HepG2 (cell line): ENCODE measurements around the gene FCHO2. TPM values are rescaled to one million over a fixed set of nuclear protein-coding genes. Genes with fewer than 3 reads are reported as not detected.

Source experiments
- AKNA ChIP-seq: sonication (generic); formaldehyde crosslinking; IDR thresholded peaks from 2 replicates; pipeline ENCODE4 v1.4.0; 2020; ENCODE audit warnings: missing genetic modification reagents, borderline replicate concordance
- ATF1 ChIP-seq: IDR thresholded peaks from 2 replicates; pipeline ENCODE4 v1.6.1; 2016; ENCODE audit warnings: mild to moderate bottlenecking, control low read depth
- CREBL2 ChIP-seq: sonication (generic); formaldehyde crosslinking; IDR thresholded peaks from 2 replicates; pipeline ENCODE4 v1.8.1; 2023; ENCODE audit warnings: missing genetic modification reagents, mild to moderate bottlenecking, borderline replicate concordance
- ESRRA ChIP-seq: sonication (generic); formaldehyde crosslinking; IDR thresholded peaks from 2 replicates; pipeline ENCODE4 v1.5.1; 2020; ENCODE audit warnings: mild to moderate bottlenecking, low read depth, missing genetic modification reagents
- KLF11 ChIP-seq: IDR thresholded peaks from 2 replicates; pipeline ENCODE4 v1.6.1; 2016; ENCODE audit warnings: missing compliant biosample characterization
- MLLT10 ChIP-seq: sonication (generic); formaldehyde crosslinking; IDR thresholded peaks from 2 replicates; pipeline ENCODE4 v1.4.0; 2020; ENCODE audit warnings: missing genetic modification reagents
- MNT ChIP-seq: fragments of 450-650 bp; IDR thresholded peaks from 2 replicates; pipeline ENCODE4 v1.6.1; 2016
- NFKBIZ ChIP-seq: IDR thresholded peaks from 2 replicates; pipeline ENCODE4 v1.6.1; 2018; ENCODE audit warnings: missing genetic modification reagents, missing compliant biosample characterization
- NRL ChIP-seq: sonication (generic); formaldehyde crosslinking; IDR thresholded peaks from 2 replicates; pipeline ENCODE4 v1.5.0; 2020; ENCODE audit warnings: missing genetic modification reagents, mild to moderate bottlenecking, moderate library complexity, borderline replicate concordance
- PCBP1 ChIP-seq: fragments of 200-400 bp; formaldehyde crosslinking; IDR thresholded peaks from 2 replicates; pipeline ENCODE4 v1.6.1; 2017; ENCODE audit warnings: mild to moderate bottlenecking, low read depth, low read length, borderline replicate concordance
- REPIN1 ChIP-seq: sonication (generic); formaldehyde crosslinking; IDR thresholded peaks from 2 replicates; pipeline ENCODE4 v1.8.0; 2022; ENCODE audit warnings: missing genetic modification reagents, low read depth, mild to moderate bottlenecking, borderline replicate concordance
- SP1 ChIP-seq, 2 experiments: fragments of 450-650 bp in 1 of 2; sonication (generic) in 1 of 2; formaldehyde crosslinking in 1 of 2; IDR thresholded peaks; 2 replicates each; pipeline versions ENCODE4 v1.4.0 to v1.6.1; 2016 to 2020; ENCODE audit warnings: missing genetic modification reagents in 1 of 2
- TBX2 ChIP-seq: sonication (generic); formaldehyde crosslinking; IDR thresholded peaks from 2 replicates; pipeline ENCODE4 v1.5.0; 2020; ENCODE audit warnings: missing genetic modification reagents, mild to moderate bottlenecking, borderline replicate concordance
- ZNF251 ChIP-seq: sonication (generic); formaldehyde crosslinking; IDR thresholded peaks from 2 replicates; pipeline ENCODE4 v1.9.0; 2021; ENCODE audit warnings: mild to moderate bottlenecking, missing genetic modification reagents
- ZNF280B ChIP-seq: sonication (generic); formaldehyde crosslinking; IDR thresholded peaks from 2 replicates; pipeline ENCODE4 v1.5.0; 2020; ENCODE audit warnings: missing genetic modification reagents, mild to moderate bottlenecking, borderline replicate concordance
- ZNF367 ChIP-seq: sonication (generic); formaldehyde crosslinking; IDR thresholded peaks from 2 replicates; pipeline ENCODE4 v1.4.0; 2020; ENCODE audit warnings: missing genetic modification reagents, borderline replicate concordance
- ZNF569 ChIP-seq: sonication (generic); formaldehyde crosslinking; IDR thresholded peaks from 2 replicates; pipeline ENCODE4 v1.5.0; 2020; ENCODE audit warnings: mild to moderate bottlenecking, missing genetic modification reagents, moderate library complexity, borderline replicate concordance
- ZNF691 ChIP-seq: sonication (generic); formaldehyde crosslinking; IDR thresholded peaks from 2 replicates; pipeline ENCODE4 v1.4.0; 2020; ENCODE audit warnings: missing genetic modification reagents, low read depth, mild to moderate bottlenecking, borderline replicate concordance
- ZNF740 ChIP-seq: sonication (generic); formaldehyde crosslinking; IDR thresholded peaks from 2 replicates; pipeline ENCODE4 v1.4.0; 2020; ENCODE audit warnings: missing genetic modification reagents
- polyA plus RNA-seq, 8 experiments: library from polyadenylated mRNA; depleted of rRNA in 3 of 8; stranded (reverse) in 7 of 8; unstranded in 1 of 8; fragments of >200 nt; fragmentation: Illumina TruSeq in 4 of 8; extraction: Trizol in 4 of 8; gene quantifications; 2 replicates each; pipeline versions ENCODE4 v1.2.1 to v1.2.3, GENCODE V29; 2011 to 2016; ENCODE audit warnings: low read depth in 4 of 8, missing spikeins in 1 of 8, mixed read lengths in 1 of 8; ENCODE audit not compliant: insufficient read depth in 1 of 8
- total RNA-seq, 5 experiments: library from RNA; depleted of rRNA; stranded (reverse); fragments of >200 nt; fragmentation: Illumina TruSeq; extraction: Trizol; gene quantifications; 2 replicates each; pipeline ENCODE4 v1.2.3, GENCODE V29; 2016; ENCODE audit warnings: low read depth in 1 of 5

The FCHO2 gene
- total and polyA plus RNA-seq, 2 of the 13 experiments (the other 11 are each of a cell fraction or from before 2014, with no cell fraction given) = 11.6 to 17.3 TPM

- TF ChIP-seq AKNA (CRISPR knock-in tag) (no peak), PCBP1 (0 out of 2 replicates have a peak, but pooled peaks have one; percentile 52), ZNF367 (CRISPR knock-in tag) (no peak), ATF1 (CRISPR knock-in tag) (no peak), ZNF280B (no peak; the same call in 1 of the 2 replicates), TBX2 (CRISPR knock-in tag) (peak; percentile 54; the same call in 1 of the 2 replicates), SP1 (IDR thresholded peaks at IDR 0.05) (no peak), SP1 (CRISPR knock-in tag; IDR thresholded peaks at IDR 0.05) (0 out of 2 replicates have a peak, but pooled peaks have one; percentile 19), MLLT10 (CRISPR knock-in tag) (no peak), KLF11 (CRISPR knock-in tag) (peak; percentile 68; the same call in 1 of the 2 replicates), ESRRA (no peak), MNT (0 out of 2 replicates have a peak, but pooled peaks have one; percentile 15), CREBL2 (CRISPR knock-in tag) (0 out of 2 replicates have a peak, but pooled peaks have one; percentile 49), ZNF740 (CRISPR knock-in tag) (0 out of 2 replicates have a peak, but pooled peaks have one; percentile 19), REPIN1 (CRISPR knock-in tag) (peak; percentile 68; the same call in 1 of the 2 replicates), ZNF691 (CRISPR knock-in tag) (peak; percentile 25; the same call in 1 of the 2 replicates), ZNF569 (CRISPR knock-in tag) (no peak), ZNF251 (CRISPR knock-in tag) (no peak), NFKBIZ (CRISPR knock-in tag) (no peak; the same call in 1 of the 2 replicates), NRL (CRISPR knock-in tag) (peak; percentile 45; the same call in 1 of the 2 replicates)
These were observed at the start of gene FCHO2 (continued) for GRCh38 chr5:72955768-72956323.
